ENCODE data around the gene BTBD1. TPM values are rescaled to one million over a fixed set of nuclear protein-coding genes. Genes with fewer than 3 reads are reported as not detected.

BTBD1 gene
- total RNA-seq (2014; rRNA removed; shearing (Covaris generic); ENCODE audit: low replicate concordance): 46.5 and 56.8 TPM in 2 replicates

- in situ Hi-C loops (cut with HindIII; ENCODE audit: low pct_unique_long_range_greater_than_20kb, low sequenced_read_pairs): no loop called here
- peak; percentile 95 for DNase-seq (ENCODE audit: low read depth)
Observed at GRCh38 chr15:83066734-83067637, at the start of gene BTBD1. BTBD1 (minus strand) TSS chr15:83067252; CDS start chr15:83067151, 101 bp downstream.

- in situ Hi-C loops (cut with HindIII; ENCODE audit: low pct_unique_long_range_greater_than_20kb, low sequenced_read_pairs): no loop called here
Observed at GRCh38 chr15:83115831-83116565, 48.9 kb upstream of the BTBD1 start.

DNA sequence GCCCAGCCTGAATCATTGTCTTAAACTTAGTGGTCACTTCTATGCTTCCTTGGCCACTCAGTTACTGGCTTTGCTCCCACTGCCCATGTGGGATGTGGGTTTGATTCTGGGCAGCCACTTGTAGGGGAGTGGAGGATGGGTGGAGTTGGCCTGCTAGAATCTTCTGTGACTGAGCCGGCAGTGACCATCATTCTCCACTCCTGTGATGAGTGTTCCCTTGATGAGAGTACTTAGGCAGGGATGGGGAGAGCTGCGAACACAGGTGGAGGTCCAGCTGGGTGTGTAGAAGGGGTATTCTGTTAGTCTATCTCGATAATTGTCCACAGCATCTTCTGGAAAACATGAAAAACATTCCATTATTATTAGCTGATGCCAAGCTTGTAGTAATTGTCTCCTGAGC is 48.4 kb upstream of the BTBD1 start:
- DNase-seq (ENCODE audit: low read depth): no peak
- in situ Hi-C loops (cut with HindIII; ENCODE audit: low pct_unique_long_range_greater_than_20kb, low sequenced_read_pairs): no loop called here

More at GRCh38 chr15:83115831-83116565, 48.9 kb upstream of the BTBD1 start:
- DNase-seq (ENCODE audit: low read depth): no peak

DNA sequence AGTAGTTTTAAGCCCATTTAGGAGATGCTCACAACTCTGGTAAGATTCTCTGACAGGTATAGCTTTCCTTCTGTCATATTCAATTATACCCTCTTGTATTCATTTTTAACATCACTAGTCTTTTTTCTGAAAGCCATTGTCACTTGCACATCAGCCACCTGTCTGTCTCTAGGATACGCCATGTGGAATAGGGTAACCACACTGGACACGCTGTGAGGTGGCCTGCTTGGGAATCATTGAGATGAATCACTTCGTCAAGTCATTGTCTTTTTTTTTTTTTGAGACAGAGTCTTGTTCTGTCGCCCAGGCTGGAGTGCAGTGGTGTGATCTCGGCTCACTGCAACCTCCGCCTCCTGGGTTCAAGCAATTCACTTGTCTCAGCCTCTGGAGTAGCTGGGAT is 47.8 kb upstream of the BTBD1 start:
- no peak for DNase-seq (ENCODE audit: low read depth)
- in situ Hi-C loops (cut with HindIII; ENCODE audit: low pct_unique_long_range_greater_than_20kb, low sequenced_read_pairs): no loop called here

GRCh38 chr15:83113881-83114674 is 47.0 kb upstream of the BTBD1 start:
- in situ Hi-C loops (cut with HindIII; ENCODE audit: low pct_unique_long_range_greater_than_20kb, low sequenced_read_pairs): no loop called here
- no peak for DNase-seq (ENCODE audit: low read depth)

DNA sequence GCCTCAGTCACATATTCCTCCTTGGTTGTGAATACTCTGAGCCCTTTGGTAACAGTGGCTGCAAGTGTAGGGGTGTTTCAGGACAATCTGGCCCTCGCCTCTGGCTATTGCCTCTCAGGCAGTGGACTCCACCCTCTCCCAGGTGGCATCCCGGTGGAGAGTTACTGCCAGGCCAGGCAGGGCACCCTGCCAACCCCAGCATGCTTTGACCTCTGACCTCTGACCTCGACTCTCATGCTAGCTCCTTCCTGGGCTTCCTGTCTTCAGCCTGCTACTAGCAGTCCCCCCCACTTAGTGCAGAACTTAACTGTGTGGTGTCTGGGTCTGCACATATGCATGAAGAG is 45.9 kb upstream of the BTBD1 start:
- in situ Hi-C loops (cut with HindIII; ENCODE audit: low pct_unique_long_range_greater_than_20kb, low sequenced_read_pairs): no loop called here
- no peak for DNase-seq (ENCODE audit: low read depth)

DNA sequence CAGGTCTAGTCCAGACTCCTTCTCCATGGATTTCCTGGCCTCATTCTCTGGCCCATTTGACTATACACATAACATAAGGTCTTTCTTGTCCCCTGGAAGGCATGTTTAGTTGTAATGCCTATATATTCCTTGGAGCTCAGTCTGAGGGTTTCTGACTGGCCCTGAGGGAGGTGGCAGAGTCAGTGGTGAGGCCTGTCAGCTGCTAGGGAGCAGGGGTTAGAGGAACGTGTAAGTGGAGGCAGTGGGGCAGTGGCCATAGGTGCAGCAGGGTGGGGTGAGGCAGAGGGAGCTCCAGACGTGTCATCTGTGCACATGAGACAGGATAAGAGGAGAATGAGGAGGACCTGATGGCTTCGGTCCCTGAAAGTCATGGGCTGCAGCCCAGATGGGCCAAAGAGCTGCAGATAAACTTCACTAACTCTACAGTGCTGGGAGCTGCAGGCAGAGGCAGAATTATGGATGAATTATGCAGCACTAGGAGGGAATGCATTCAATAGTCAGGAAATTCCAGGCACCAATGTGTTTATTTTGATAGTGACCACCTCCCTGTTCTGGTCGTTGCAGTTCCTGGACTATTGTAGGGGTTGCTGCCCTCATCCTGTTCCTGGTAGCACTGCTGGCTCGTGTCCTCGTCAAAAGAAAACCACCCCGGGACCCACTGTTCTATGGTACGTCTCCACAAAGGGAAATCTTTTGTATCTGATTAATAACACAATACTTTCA is 45.3 kb upstream of the BTBD1 start:
- in situ Hi-C loops (cut with HindIII; ENCODE audit: low pct_unique_long_range_greater_than_20kb, low sequenced_read_pairs): no loop called here
- DNase-seq (ENCODE audit: low read depth): no peak

DNA sequence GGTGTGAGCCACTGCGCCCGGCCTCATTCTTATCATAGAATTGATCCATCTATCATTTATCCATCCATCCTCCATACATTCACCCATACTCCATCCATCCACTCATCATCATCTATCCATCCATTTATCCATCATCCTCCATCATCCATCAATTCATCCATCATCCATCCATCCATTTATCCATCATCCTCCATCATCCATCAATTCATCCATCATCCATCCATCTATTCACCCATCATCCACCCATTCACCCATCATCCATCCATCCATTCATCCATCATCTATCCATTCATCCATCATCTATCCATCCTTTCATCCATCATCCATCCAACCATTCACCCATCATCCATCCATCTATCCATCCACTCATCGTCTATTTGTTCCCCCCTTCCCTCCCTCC is 44.1 kb upstream of the BTBD1 start:
- in situ Hi-C loops (cut with HindIII; ENCODE audit: low pct_unique_long_range_greater_than_20kb, low sequenced_read_pairs): no loop called here
- no peak for DNase-seq (ENCODE audit: low read depth)

- in situ Hi-C loops (cut with HindIII; ENCODE audit: low pct_unique_long_range_greater_than_20kb, low sequenced_read_pairs): no loop called here
- DNase-seq (ENCODE audit: low read depth): no peak
Observed at GRCh38 chr15:83110381-83110780, 43.3 kb upstream of the BTBD1 start.

DNA sequence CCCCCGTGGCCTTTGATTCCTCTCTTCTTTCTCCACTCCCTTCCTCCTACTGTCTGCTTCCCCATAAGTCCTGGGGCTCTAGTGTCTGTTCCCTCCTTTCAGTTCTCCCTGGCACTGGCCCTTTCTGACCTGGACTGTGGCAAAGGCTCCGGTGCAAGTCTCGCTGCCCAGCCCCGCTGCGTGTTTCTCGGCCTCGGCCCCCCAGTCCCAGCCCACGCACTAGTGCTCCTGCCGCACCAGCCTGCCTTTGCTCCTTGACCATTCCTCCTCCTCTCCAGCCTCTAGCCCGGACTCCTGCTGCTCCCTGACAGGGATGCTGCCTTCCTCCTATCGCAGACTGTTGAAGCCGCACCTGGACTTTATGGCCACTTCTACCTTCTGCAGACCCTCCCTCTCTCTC is 42.5 kb upstream of the BTBD1 start:
- in situ Hi-C loops (cut with HindIII; ENCODE audit: low pct_unique_long_range_greater_than_20kb, low sequenced_read_pairs): no loop called here
- DNase-seq (ENCODE audit: low read depth): no peak

DNA sequence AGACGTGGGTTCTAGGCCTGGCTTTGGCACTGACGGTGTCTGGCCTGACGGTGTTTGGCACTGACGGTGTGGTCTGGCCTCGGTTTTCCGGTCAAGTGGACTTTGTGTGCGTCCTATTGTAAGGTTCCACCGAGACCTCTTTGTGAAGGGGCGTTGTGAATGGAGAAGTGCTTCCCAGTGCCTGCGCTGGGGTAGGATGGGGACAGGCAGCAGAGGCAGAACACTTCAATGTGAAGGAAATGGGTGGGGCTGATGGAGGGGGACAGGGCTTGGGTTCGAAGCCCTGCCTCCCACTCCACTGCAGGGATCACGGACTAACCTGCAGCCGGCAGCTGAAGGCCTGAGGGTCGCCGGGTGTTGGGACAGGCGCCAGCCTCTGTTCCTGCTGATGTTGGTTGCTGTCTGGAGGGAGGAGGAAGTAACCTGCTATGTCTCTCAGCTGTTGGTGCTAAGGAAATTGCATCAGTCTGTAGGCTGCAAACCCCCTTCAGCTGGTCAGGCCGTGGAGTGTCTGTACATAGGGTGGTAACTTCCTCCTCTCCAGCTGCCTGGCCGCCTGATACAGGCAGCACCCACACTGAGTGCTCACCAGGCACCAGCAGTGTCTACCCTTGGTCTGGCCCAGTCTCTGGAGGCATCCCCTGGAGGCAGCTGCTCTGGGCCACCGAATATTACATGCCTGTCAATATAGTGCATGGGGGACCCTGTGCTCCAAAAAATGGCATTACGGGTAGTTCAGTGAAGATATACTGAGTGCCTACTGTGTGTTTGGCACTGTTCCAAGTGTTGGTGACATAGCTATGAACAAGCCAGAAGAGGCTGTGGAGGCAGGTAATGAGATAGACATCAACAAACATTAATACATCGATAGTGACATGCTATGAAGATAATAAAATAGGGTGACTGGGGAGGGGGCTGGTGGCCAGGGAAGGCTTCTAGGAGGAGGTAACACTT is 41.5 kb upstream of the BTBD1 start:
- in situ Hi-C loops (cut with HindIII; ENCODE audit: low pct_unique_long_range_greater_than_20kb, low sequenced_read_pairs): no loop called here
- DNase-seq (ENCODE audit: low read depth): no peak

DNA sequence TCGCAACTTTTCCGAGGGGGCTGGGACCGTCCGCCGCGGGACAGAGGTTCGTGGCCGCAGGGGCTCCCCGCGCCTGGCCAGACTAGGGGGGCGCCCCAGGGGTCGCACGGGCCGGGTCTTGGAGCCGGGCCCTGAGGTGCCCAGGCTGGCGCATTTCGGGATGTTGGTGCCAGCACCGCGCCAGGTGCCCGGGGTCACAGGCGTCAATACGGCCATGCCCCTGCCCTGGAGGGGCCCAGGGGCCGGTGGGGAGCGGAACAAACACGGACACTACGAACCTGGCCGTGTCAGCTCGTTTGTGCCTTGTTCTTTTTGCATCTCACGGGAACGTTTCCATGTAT is 40.8 kb upstream of the BTBD1 start:
- DNase-seq (ENCODE audit: low read depth): no peak
- in situ Hi-C loops (cut with HindIII; ENCODE audit: low pct_unique_long_range_greater_than_20kb, low sequenced_read_pairs): no loop called here

DNA sequence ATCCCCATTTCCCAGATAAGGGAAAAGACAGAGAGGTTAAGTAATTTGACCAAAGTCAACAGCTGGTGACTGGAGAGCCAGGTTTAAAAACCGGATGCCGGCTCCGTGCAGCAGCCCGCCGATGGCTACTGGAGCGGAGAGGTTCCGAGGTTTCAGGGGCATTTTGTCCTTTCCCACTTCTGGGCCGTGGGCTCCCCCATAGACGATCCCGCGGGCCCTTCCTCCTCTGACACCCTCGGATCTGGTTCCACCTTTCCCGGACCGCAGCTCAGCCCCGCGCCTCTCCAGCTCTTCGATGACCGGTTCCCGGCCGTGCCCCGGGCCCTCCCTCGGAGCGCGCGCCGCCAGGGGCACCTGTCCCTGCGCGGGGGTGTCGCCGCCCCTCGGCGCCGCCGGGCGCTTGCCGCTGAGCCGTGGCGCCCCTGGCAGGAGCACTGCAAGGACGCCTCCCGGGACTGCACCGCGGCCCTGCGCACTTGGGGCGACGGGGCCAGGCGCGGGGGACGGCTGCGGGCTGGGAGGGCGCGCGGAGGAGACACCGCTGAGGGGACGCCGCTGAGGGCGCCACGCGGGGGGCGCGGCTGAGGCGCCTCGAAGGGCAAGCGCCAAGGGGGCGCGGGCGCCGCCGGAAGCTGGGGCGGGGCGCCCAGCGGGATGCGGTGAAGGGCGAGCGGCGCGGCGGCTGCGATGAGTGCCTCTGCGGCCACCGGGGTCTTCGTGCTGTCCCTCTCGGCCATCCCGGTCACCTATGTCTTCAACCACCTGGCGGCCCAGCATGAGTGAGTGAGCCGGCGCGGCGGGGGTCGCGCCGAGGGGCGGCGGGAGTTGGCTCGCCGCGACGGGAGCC is 40.2 kb upstream of the BTBD1 start, which contains the start of gene TM6SF1:
TSS of gene TM6SF1 (plus strand) at position 652 of the 847 bp plus-strand sequence. CDS start at position 688, 36 bp downstream.
- no peak for DNase-seq (ENCODE audit: low read depth)
- in situ Hi-C loops (cut with HindIII; ENCODE audit: low pct_unique_long_range_greater_than_20kb, low sequenced_read_pairs): no loop called here

DNA sequence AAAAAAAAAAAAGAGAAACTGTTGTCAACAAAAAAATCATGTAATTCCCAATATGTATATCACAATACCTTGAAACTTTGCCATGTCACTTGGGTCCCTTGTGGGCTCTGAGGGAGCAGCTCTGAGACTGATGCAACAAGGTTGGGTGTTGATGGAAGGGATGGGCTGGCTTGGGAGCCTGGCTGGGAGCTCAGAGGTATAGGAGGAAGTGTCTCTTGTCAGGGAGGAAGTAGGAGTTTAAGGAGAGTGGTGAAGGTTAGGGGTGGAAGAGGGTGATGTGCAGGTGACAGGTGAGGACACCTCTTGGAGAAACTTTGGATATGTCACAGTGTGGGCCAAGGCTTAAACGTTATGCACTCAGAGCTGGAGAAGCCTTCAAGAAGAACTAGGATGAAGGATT is 38.4 kb upstream of the BTBD1 start:
- in situ Hi-C loops (cut with HindIII; ENCODE audit: low pct_unique_long_range_greater_than_20kb, low sequenced_read_pairs): no loop called here
- DNase-seq (ENCODE audit: low read depth): no peak

- in situ Hi-C loops (cut with HindIII; ENCODE audit: low pct_unique_long_range_greater_than_20kb, low sequenced_read_pairs): no loop called here
Observed at GRCh38 chr15:83104141-83104540, 37.1 kb upstream of the BTBD1 start.

DNA sequence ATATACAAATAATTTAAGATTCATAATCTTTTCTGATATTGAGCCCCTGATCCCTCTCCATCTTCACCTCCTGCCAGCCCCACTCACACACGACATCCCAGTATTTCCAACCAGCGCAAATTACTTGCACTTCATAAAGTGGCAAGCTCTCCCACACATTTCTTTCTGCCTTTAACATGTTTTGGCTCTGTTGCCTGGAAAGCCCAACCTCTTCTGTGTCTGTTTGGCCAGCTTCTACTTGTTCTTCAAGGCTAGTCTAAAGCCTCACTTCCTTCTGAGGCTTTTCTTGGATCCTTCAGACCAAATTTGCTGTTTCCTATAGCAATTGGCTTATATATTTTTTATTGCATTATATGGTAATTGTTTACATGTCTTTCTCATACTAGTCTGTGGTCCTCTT is 35.3 kb upstream of the BTBD1 start:
- in situ Hi-C loops (cut with HindIII; ENCODE audit: low pct_unique_long_range_greater_than_20kb, low sequenced_read_pairs): no loop called here

More at GRCh38 chr15:83104141-83104540, 37.1 kb upstream of the BTBD1 start:
- DNase-seq (ENCODE audit: low read depth): no peak

More for the DNA sequence above, 35.3 kb upstream of the BTBD1 start:
- no peak for DNase-seq (ENCODE audit: low read depth)
